Measurements from ENCODE around the gene NDE1.

Gene NDE1

GRCh38 chr16:15658149-15658548 lies 8.1 kb downstream of the NDE1 start:
- peak overlapping the region; percentile 70 for H3K27ac ChIP-seq
- no peak for TF ChIP-seq CTCF (IDR thresholded peaks at IDR 0.05)
- H3K4me1 ChIP-seq (ENCODE audit: control insufficient read depth in 1 of 2, insufficient read depth in 1 of 2, low read depth in 1 of 2, low read length in 1 of 2), result peaks cover 16 to 29% of the 10 kb centered on the region in 2 experiments

DNA sequence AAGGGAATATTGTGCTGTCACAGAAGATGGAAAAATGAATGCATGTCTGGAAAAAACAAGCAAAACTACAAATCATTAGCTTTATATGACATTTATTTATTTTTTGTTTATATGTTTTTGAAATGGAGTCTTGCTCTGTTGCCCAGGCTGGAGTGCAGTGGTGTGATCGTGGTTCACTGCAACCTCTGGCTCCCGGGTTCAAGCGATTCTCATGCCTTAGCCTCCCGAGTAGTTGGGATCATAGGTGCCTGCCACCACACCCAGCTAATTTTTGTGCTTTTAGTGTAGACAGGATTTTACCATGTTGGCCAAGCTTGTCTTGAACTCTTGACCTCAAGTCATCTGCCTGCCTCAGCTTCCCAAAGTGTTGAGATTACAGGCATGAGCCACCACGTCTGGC lies 8.5 kb downstream of the NDE1 start:
- Histone ChIP-seq H3K4me3 (ENCODE audit: low read depth in 1 of 2, low read length in 1 of 2) (no peak overlapping the region), H3K4me1 (ENCODE audit: control insufficient read depth in 1 of 2, insufficient read depth in 1 of 2, low read depth in 1 of 2, low read length in 1 of 2) (peaks cover 16 to 26% of the 10 kb centered on the region in 2 experiments), H3K27ac (peak overlapping the region; percentile 70)

More at GRCh38 chr16:15658149-15658548, 8.1 kb downstream of the NDE1 start:
- no peaks in the 10 kb centered on the region for H3K27me3 ChIP-seq
- H3K4me3 ChIP-seq (ENCODE audit: low read depth in 1 of 2, low read length in 1 of 2), result no peak overlapping the region
- no peaks in the 10 kb centered on the region for H3K9me3 ChIP-seq
- peaks cover 25% of the 10 kb centered on the region for H3K36me3 ChIP-seq

GRCh38 chr16:15660203-15660601 lies 10.2 kb downstream of the NDE1 start:
- H3K9me3 ChIP-seq, result no peaks in the 10 kb centered on the region
- peaks cover 29% of the 10 kb centered on the region for H3K36me3 ChIP-seq
- H3K4me3 ChIP-seq (ENCODE audit: low read depth in 1 of 2, low read length in 1 of 2), result no peak overlapping the region
- no peak for TF ChIP-seq CTCF (IDR thresholded peaks at IDR 0.05)
- H3K4me1 ChIP-seq (ENCODE audit: control insufficient read depth in 1 of 2, insufficient read depth in 1 of 2, low read depth in 1 of 2, low read length in 1 of 2), result peaks cover 16 to 22% of the 10 kb centered on the region in 2 experiments
- peak overlapping the region; percentile 70 for H3K27ac ChIP-seq
- no peaks in the 10 kb centered on the region for H3K27me3 ChIP-seq

More for the DNA sequence above, 8.5 kb downstream of the NDE1 start:
- H3K27me3 ChIP-seq, result no peaks in the 10 kb centered on the region
- no peaks in the 10 kb centered on the region for H3K9me3 ChIP-seq
- peaks cover 26% of the 10 kb centered on the region for H3K36me3 ChIP-seq
- no peak for TF ChIP-seq CTCF (IDR thresholded peaks at IDR 0.05)

GRCh38 chr16:15665107-15665506 lies 15.1 kb downstream of the NDE1 start:
- no peak for TF ChIP-seq CTCF (IDR thresholded peaks at IDR 0.05)
- no peak overlapping the region for H3K27ac ChIP-seq
- no peaks in the 10 kb centered on the region for H3K27me3 ChIP-seq
- peaks cover 10 to 12% of the 10 kb centered on the region in 2 experiments for H3K4me1 ChIP-seq (ENCODE audit: control insufficient read depth in 1 of 2, insufficient read depth in 1 of 2, low read depth in 1 of 2, low read length in 1 of 2)
- no peaks in the 10 kb centered on the region for H3K9me3 ChIP-seq
- no peak overlapping the region for H3K4me3 ChIP-seq (ENCODE audit: low read depth in 1 of 2, low read length in 1 of 2)
- peaks cover 71% of the 10 kb centered on the region for H3K36me3 ChIP-seq

GRCh38 chr16:15667091-15667742 lies 17.2 kb downstream of the NDE1 start:
- H3K27ac ChIP-seq, result no peak overlapping the region
- H3K36me3 ChIP-seq, result peaks cover 79% of the 10 kb centered on the region
- no peak for TF ChIP-seq CTCF (IDR thresholded peaks at IDR 0.05)

More at GRCh38 chr16:15667091-15667742, 17.2 kb downstream of the NDE1 start:
- Histone ChIP-seq H3K27me3 (no peaks in the 10 kb centered on the region), H3K9me3 (no peaks in the 10 kb centered on the region), H3K4me1 (ENCODE audit: control insufficient read depth in 1 of 2, insufficient read depth in 1 of 2, low read depth in 1 of 2, low read length in 1 of 2) (peaks cover 27% of the 10 kb centered on the region in 2 experiments), H3K4me3 (ENCODE audit: low read depth in 1 of 2, low read length in 1 of 2) (no peak overlapping the region)
